ENCODE results near the gene HNRNPC.

Gene HNRNPC

DNA sequence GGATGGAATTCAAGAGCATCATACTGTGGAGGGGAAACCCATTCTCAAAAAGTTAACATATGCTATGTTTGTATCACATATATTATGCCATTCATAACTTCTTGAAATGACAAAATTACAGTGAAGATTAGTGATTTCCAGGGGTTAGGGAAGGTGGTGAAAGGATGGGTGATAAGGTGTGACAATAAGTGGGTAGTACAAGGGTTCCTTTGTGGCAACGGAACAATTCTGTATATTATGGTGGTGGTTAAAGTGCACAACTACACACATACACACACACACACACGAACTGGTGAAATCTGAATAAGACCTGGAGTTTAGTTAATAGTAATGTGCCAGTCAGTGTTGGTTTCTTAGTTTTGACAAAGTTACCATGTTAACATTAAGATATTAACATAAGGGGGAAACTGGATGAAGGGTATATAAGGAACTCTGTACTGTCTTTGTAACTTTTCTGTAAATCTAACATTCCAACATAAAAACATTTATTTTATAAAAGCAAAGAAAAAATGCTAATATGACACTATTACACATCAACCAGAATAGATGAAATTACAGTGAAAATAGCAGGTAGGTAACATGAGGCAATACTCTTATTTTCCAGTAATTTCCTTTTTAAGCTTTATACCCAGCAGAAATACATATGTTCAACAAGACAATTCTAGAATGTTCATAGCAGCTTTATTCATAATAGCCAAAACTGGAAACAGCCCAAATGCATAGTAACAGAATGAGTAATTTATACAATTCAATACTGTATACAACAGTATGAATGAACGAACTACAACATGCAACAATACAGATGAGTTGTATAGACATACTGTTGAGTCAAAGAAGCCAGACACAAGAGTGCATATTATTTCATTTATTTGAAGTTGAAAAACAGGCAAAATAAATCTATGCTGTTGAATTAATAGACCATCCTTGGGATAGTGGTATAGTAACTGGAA lies 69.4 kb downstream of the HNRNPC start:
- no peak for TF ChIP-seq CTCF (conservative IDR thresholded peaks at IDR 0.05)
- no peak overlapping the region for H3K27ac ChIP-seq

GRCh38 chr14:21197418-21198205 lies 71.6 kb downstream of the HNRNPC start:
- no peak overlapping the region for H3K27ac ChIP-seq
- TF ChIP-seq CTCF (conservative IDR thresholded peaks at IDR 0.05) = no peak

DNA sequence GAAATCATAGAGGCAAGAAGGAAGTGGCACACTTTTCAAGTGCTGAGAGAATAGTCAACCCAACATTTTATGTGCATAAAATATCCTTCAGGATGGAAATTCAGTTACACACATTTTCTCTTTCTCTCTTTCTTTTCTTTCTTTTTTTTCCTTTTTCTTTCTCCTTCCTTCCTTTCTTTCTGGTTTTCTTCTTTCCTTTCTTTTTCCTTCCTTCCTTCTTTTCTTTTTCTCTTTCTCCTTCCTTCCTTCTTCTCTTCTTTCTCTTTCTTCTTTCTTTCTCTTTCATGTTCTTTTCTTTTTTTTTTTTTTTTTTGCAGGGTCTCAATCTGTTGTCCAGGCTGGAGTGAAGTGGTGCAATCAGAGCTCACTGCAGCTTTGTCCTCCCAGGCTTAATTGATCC lies 74.6 kb downstream of the HNRNPC start:
- TF ChIP-seq CTCF (conservative IDR thresholded peaks at IDR 0.05) = no peak
- no peak overlapping the region for H3K27ac ChIP-seq

- TF ChIP-seq CTCF (conservative IDR thresholded peaks at IDR 0.05) = no peak
Measured at GRCh38 chr14:21192875-21193535, 76.2 kb downstream of the HNRNPC start.

DNA sequence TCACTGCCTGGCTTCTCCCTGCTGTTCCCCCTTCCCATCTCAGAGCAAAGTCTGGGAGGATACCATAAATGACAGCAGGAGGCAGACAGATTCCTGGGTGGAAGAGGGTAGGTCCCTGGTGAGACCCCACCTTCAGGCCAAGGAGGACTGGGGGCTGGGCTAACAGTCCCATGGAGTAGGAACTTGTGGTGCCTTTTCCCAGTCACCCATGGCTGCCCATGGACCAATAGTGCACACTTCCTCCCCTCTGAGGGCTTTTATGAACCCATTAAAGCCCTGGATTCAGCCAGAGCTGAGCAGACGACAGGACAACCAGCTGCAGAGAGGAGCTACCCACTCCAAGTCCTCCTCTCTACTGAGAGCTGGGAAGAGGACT lies 76.8 kb downstream of the HNRNPC start:
- TF ChIP-seq CTCF (conservative IDR thresholded peaks at IDR 0.05) = no peak
- no peak overlapping the region; the same call in 1 of the 2 replicates for H3K27ac ChIP-seq

More at GRCh38 chr14:21192875-21193535, 76.2 kb downstream of the HNRNPC start:
- no peak overlapping the region for H3K27ac ChIP-seq

- TF ChIP-seq CTCF (conservative IDR thresholded peaks at IDR 0.05) = no peak
- H3K27ac ChIP-seq = no peak overlapping the region; the same call in 1 of the 2 replicates
Measured at GRCh38 chr14:21191809-21192446, 77.3 kb downstream of the HNRNPC start.

Measured in VCaP (cell line).